IMR-90 (cell line): ENCODE results near the gene ZEB2.

Source experiments
- FOS ChIP-seq: fragments of 150-350 bp; IDR thresholded peaks from 2 replicates; pipeline ENCODE4 v1.6.1; 2016; ENCODE audit warnings: low read depth, low read length
- MAFK ChIP-seq: IDR thresholded peaks from 2 replicates; pipeline ENCODE4 v1.6.1; 2012; ENCODE audit warnings: low read depth, low read length, improper control_type of control experiment
- MXI1 ChIP-seq: IDR thresholded peaks from 2 replicates; pipeline ENCODE4 v1.6.1; 2012; ENCODE audit warnings: low read depth, mild to moderate bottlenecking, low read length, moderate library complexity, borderline replicate concordance
- NFE2L2 ChIP-seq: fragments of 150-350 bp; IDR thresholded peaks from 2 replicates; pipeline ENCODE4 v1.6.1; 2016; ENCODE audit warnings: low read depth, mild to moderate bottlenecking, low read length
- POLR2A ChIP-seq: IDR thresholded peaks from 2 replicates; pipeline ENCODE4 v1.6.1; 2012; ENCODE audit warnings: mild to moderate bottlenecking, low read depth, low read length
- RAD21 ChIP-seq: IDR thresholded peaks from 2 replicates; pipeline ENCODE4 v1.6.1; 2012; ENCODE audit warnings: low read length, improper control_type of control experiment
- RCOR1 ChIP-seq: IDR thresholded peaks from 2 replicates; pipeline ENCODE4 v1.6.1; 2012; ENCODE audit warnings: mild to moderate bottlenecking, low read length, improper control_type of control experiment; ENCODE audit not compliant: insufficient replicate concordance
- RFX5 ChIP-seq: IDR thresholded peaks from 2 replicates; pipeline ENCODE4 v1.8.0; 2012; ENCODE audit warnings: low read depth, mild to moderate bottlenecking, low read length, moderate library complexity
- SMC3 ChIP-seq: fragments of 150-350 bp; IDR thresholded peaks from 2 replicates; pipeline ENCODE4 v1.6.1; 2016; ENCODE audit warnings: low read depth, mild to moderate bottlenecking, antibody characterized with exemption, low read length, moderate library complexity
- TF ChIP-seq, protein P1 (sequence below): conservative IDR thresholded peaks from 2 replicates; pipeline ENCODE4 v1.5.1; 2012; ENCODE audit warnings: mild to moderate bottlenecking, low read depth, low read length, improper control_type of control experiment
- TF ChIP-seq, protein P2 (sequence below): fragments of 150-350 bp; IDR thresholded peaks from 2 replicates; pipeline ENCODE4 v1.6.1; 2017; ENCODE audit warnings: mild to moderate bottlenecking, antibody characterized with exemption, low read length, low read depth
- TF ChIP-seq, protein P3 (sequence below): fragments of 150-350 bp; IDR thresholded peaks from 2 replicates; pipeline ENCODE4 v1.6.1; 2016; ENCODE audit warnings: low read depth, mild to moderate bottlenecking, low read length, moderate library complexity, borderline replicate concordance

DNA sequence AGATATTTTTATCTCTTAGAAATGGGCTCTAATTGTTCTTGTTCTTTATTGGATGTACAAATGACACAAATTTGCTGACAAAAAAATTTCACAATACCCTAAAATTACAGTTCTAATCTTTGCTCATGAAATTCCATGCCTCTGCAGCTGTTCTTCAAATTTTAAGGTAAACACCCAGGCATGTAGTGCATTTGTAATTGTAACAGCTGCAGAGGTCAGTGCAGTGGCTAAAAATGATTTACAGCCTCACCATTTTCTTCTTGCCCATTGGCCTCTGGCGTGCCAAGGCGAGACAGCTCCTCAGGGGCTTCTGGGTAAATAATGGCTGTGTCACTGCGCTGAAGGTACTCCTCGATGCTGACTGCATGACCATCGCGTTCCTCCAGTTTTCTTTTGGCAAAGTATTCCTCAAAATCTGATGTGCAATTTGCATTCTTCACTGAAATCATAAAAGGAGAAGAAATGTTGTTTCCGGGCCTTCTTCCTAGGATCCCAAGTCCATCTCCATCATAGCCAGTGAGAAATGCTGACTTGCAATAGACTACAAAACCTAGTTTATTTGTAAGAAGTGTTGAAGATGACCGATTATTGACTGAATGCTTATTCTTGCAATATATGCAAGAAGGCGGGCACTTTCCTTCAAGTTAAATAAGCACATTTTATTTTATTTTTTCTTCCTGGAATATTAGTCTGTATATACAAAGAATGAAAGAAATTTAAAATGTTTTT is 115.2 kb downstream of the ZEB2 start:
- TF ChIP-seq, protein P1, sequence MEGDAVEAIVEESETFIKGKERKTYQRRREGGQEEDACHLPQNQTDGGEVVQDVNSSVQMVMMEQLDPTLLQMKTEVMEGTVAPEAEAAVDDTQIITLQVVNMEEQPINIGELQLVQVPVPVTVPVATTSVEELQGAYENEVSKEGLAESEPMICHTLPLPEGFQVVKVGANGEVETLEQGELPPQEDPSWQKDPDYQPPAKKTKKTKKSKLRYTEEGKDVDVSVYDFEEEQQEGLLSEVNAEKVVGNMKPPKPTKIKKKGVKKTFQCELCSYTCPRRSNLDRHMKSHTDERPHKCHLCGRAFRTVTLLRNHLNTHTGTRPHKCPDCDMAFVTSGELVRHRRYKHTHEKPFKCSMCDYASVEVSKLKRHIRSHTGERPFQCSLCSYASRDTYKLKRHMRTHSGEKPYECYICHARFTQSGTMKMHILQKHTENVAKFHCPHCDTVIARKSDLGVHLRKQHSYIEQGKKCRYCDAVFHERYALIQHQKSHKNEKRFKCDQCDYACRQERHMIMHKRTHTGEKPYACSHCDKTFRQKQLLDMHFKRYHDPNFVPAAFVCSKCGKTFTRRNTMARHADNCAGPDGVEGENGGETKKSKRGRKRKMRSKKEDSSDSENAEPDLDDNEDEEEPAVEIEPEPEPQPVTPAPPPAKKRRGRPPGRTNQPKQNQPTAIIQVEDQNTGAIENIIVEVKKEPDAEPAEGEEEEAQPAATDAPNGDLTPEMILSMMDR, result no peak
- no peak for TF ChIP-seq RAD21
- TF ChIP-seq NFE2L2, result no peak
- no peak for TF ChIP-seq POLR2A
- no peak for TF ChIP-seq SMC3
- no peak for TF ChIP-seq RCOR1
- no peak for TF ChIP-seq FOS
- TF ChIP-seq RFX5, result no peak
- TF ChIP-seq, protein P2, sequence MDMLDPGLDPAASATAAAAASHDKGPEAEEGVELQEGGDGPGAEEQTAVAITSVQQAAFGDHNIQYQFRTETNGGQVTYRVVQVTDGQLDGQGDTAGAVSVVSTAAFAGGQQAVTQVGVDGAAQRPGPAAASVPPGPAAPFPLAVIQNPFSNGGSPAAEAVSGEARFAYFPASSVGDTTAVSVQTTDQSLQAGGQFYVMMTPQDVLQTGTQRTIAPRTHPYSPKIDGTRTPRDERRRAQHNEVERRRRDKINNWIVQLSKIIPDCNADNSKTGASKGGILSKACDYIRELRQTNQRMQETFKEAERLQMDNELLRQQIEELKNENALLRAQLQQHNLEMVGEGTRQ, result no peak
- TF ChIP-seq MAFK, result peak; percentile 53
- TF ChIP-seq MXI1, result no peak
- TF ChIP-seq, protein P3, sequence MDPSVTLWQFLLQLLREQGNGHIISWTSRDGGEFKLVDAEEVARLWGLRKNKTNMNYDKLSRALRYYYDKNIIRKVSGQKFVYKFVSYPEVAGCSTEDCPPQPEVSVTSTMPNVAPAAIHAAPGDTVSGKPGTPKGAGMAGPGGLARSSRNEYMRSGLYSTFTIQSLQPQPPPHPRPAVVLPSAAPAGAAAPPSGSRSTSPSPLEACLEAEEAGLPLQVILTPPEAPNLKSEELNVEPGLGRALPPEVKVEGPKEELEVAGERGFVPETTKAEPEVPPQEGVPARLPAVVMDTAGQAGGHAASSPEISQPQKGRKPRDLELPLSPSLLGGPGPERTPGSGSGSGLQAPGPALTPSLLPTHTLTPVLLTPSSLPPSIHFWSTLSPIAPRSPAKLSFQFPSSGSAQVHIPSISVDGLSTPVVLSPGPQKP, result no peak
